Mucosa of rectum (tissue), 2 donors: Measurements from ENCODE around the gene UGT2B17.

ENCODE experiments used
- H3K27ac ChIP-seq, 2 donors: one replicate each; pipeline ENCODE4 v1.7.0; 2013; ENCODE audit warnings: inconsistent platforms in 2 of 2, low read depth in 2 of 2, low read length in 2 of 2
- H3K27me3 ChIP-seq, 2 donors: one replicate each; pipeline ENCODE4 v1.7.0; 2013; ENCODE audit warnings: low read length in 2 of 2; ENCODE audit not compliant: control insufficient read depth in 2 of 2, insufficient read depth in 2 of 2
- H3K36me3 ChIP-seq, 2 donors: one replicate each; pipeline ENCODE4 v1.7.0; 2013; ENCODE audit warnings: low read length in 2 of 2; ENCODE audit not compliant: control insufficient read depth in 2 of 2, insufficient read depth in 2 of 2
- H3K4me1 ChIP-seq, 2 donors: one replicate each; pipeline ENCODE4 v1.7.0; 2013; ENCODE audit warnings: low read length in 2 of 2, mild to moderate bottlenecking in 1 of 2; ENCODE audit not compliant: control insufficient read depth in 2 of 2, insufficient read depth in 2 of 2
- H3K4me3 ChIP-seq, 2 donors: one replicate each; pipeline ENCODE4 v1.7.0; 2013; ENCODE audit warnings: low read length in 2 of 2
- H3K9ac ChIP-seq, 2 donors: one replicate each; pipeline ENCODE4 v1.7.0; 2013; ENCODE audit warnings: low read length in 2 of 2, low read depth in 1 of 2, mild to moderate bottlenecking in 1 of 2
- H3K9me3 ChIP-seq, 2 donors: one replicate each; pipeline ENCODE4 v1.7.0; 2013; ENCODE audit warnings: low read length in 2 of 2; ENCODE audit not compliant: control insufficient read depth in 2 of 2
- donor health status: healthy.
- donor health status: Normal muscosa, but diverticular disease.

UGT2B17 gene

GRCh38 chr4:68490826-68491457 lies 85.2 kb downstream of the UGT2B17 start:
- Histone ChIP-seq H3K36me3 (no peaks in the 10 kb centered on the region), H3K4me1 (no peaks in the 10 kb centered on the region), H3K27ac (no peak overlapping the region), H3K27me3 (no peaks in the 10 kb centered on the region), H3K4me3 (no peak overlapping the region), H3K9ac (no peak overlapping the region), H3K9me3 (no peaks in the 10 kb centered on the region)

- Histone ChIP-seq H3K9me3 (no peaks in the 10 kb centered on the region), H3K4me1 (no peaks in the 10 kb centered on the region), H3K27me3 (no peaks in the 10 kb centered on the region), H3K4me3 (no peak overlapping the region), H3K9ac (no peak overlapping the region), H3K36me3 (no peaks in the 10 kb centered on the region), H3K27ac (no peak overlapping the region)
Measured at GRCh38 chr4:68489338-68489737, 86.8 kb downstream of the UGT2B17 start.
